OCI-LY7 (cell line): ENCODE measurements around the gene RAB10.

Experiments used
- EZH2phosphoT487 ChIP-seq: fragments of 200-600 bp; sonication (generic); IDR thresholded peaks from 2 replicates; pipeline ENCODE4 v1.6.1; 2018; ENCODE audit warnings: low read depth, borderline replicate concordance, mild to moderate bottlenecking, mixed run types, antibody characterized with exemption, low read length, moderate library complexity, mixed read lengths
- TF ChIP-seq, protein P1 (sequence below): fragments of 200-600 bp; sonication (generic); conservative IDR thresholded peaks from 2 replicates; pipeline ENCODE4 v1.5.1; 2014; ENCODE audit warnings: mild to moderate bottlenecking, antibody characterized with exemption, low read length, moderate library complexity, mixed read lengths

DNA sequence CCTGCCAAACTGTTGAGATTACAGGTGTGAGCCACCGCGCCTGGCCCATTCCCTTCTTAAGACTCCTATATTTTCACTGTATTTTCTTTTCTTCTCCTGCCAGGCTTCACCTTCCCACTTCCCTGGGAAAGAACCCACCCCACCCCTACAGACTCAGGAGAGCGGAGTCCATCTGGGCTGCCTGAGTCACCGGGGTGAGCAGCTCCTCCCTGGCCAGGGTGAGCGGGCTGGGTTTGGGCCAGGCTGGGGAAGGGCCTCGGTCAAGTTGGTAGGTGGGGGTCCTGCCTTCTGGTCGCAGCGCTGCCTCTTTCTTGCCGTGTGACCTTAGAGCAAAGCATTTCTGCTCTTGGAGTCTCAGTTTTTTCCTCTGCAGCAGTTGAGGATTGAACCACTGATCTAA, 136.9 kb downstream of the RAB10 start:
- TF ChIP-seq, protein P1, sequence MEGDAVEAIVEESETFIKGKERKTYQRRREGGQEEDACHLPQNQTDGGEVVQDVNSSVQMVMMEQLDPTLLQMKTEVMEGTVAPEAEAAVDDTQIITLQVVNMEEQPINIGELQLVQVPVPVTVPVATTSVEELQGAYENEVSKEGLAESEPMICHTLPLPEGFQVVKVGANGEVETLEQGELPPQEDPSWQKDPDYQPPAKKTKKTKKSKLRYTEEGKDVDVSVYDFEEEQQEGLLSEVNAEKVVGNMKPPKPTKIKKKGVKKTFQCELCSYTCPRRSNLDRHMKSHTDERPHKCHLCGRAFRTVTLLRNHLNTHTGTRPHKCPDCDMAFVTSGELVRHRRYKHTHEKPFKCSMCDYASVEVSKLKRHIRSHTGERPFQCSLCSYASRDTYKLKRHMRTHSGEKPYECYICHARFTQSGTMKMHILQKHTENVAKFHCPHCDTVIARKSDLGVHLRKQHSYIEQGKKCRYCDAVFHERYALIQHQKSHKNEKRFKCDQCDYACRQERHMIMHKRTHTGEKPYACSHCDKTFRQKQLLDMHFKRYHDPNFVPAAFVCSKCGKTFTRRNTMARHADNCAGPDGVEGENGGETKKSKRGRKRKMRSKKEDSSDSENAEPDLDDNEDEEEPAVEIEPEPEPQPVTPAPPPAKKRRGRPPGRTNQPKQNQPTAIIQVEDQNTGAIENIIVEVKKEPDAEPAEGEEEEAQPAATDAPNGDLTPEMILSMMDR, result no peak
- TF ChIP-seq EZH2phosphoT487, result no peak
